Right renal cortex interstitium (tissue), 3 donors: ENCODE measurements around the gene RASSF3. TPM values are rescaled to one million over a fixed set of nuclear protein-coding genes. Genes with fewer than 3 reads are reported as not detected.
"Not testable (repeated sequence)": the region's sequence is repeated elsewhere in the genome, so short reads cannot be mapped to it uniquely, and the experiment has no call there.

Source experiments
- DNase-seq, 3 donors: peaks; one replicate each; pipeline ENCODE4 v3.0.0-alpha.2; 2013; ENCODE audit warnings: low read depth in 3 of 3, low spot score in 2 of 3
- polyA plus RNA-seq, 3 donors: library from polyadenylated mRNA; unstranded; fragments of 120-200 nt; gene quantifications; one replicate each; pipeline ENCODE4 v1.2.1, GENCODE V29; 2013; ENCODE audit not compliant: insufficient read length in 3 of 3

Gene RASSF3
- polyA plus RNA-seq, 3 donors, result 20.4 to 22.7 (median 21.7) TPM

DNA sequence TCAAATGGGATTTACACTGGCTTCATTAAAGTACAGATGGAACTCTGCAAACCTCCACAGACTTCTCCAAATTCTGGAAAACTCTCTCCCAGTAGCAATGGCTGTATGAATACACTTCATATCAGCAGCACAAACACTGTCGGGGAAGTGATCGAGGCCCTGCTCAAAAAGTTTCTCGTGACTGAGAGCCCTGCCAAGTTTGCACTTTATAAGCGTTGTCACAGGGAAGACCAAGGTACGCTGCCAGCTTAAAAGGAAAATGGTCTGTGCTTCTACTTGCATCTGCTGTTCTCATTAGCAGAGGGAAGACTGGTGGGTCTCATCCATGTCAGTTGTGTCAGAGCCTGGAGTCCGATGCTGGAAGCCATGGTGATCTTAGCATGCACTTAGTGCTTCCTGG lies 77.9 kb downstream of the RASSF3 start:
- no peak for DNase-seq

GRCh38 chr12:64688715-64689114 lies 78.4 kb downstream of the RASSF3 start:
- no peak for DNase-seq

DNA sequence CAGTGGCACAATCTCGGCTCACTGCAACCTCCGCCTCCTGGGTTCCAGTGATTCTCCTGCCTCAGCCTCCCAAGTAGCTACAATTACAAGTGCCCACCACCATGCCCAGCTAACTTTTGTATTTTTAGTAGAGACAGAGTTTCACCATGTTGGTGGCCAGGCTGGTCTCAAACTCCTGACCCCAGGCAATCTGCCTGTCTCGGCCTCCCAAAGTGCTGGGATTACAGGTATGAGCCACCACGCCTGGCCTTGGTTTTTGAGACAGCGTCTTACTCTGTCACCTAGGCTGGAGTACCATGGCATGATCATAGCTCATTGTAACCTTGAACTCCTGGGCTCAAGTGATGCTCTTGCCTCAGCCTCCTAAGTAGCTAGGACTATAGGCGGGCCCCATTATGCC lies 79.9 kb downstream of the RASSF3 start:
- DNase-seq, result not testable (repeated sequence)

GRCh38 chr12:64691227-64691794 lies 81.0 kb downstream of the RASSF3 start:
- no peak for DNase-seq

DNA sequence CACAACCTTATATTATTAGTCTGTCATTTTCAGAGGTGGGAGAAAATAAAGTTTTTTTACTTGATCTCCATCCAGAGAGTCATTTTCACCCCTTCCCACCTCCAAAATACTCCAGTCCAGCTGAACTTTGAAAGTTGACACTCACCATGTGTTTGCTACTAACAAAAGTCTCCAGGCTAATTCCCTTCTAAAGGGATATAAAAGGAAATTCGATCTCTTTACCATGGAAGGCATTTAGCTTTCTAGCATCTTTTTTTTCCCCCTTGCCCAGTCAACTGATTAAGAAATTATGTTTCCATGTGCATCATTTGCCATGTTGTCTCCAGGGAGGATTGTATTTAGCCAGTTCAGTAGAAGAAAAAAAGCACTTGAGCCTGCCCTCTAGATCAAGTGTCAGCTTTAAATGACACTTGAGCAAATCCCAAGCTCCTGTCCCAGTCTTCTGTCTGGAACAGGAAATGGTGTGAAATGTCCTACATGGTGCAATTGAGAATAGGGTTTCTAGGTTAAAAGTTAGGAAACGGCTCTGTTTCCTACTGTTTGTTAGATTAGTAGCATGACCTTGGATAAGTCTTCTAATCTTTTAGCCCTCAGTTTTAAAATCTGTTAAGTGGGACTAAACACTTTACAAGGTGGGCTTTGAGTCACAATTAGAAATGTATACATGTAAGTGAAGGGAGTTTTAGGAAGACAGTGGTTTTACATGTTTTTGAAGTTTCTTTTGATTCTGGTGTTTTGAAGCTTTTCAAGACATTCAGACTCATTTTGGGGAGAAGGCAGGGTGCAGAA lies 81.7 kb downstream of the RASSF3 start:
- DNase-seq, result peak in 2 of 3 donors; percentile 52 to 63

DNA sequence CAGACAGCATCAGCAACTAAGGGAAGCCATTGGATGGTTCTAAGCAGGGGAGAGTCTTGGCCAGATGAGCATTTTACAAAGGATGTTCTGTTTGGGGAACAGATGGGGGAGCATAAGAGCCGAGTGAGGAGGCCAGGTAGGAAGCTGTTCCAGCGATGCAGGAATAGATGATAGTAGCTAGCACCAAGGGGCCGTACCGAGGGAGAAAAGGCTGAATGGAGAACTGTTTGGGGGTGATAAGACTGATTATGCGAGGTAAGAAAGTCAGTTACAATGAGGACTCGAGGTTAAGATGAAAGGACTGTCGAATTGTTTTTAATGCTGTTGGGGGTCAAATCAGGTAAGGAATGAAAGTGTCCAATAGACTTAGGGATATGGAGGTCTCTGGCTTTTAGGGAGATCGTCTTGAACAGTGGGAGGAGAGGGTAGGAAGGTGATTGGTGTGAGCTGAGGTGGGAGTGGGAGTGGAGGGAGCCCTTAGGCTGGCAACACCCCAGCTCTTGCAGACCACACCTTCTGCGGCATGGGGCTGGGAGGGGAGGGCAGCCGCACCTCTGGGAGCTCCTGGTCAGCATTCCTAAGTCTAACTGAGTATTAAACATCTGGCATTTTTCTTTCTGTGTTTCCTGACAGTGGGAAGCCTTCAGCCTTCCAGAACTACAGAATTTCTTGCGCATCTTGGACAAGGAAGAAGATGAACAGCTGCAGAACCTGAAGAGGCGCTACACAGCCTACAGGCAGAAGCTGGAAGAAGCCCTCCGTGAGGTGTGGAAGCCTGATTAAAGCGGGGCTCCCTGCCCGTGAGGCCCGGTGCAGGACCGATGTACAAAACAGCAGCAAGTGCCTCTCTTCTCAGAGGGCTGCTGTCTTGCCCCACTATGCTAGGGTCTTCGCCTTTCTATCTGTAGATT lies 84.1 kb downstream of the RASSF3 start:
- no peak for DNase-seq

DNA sequence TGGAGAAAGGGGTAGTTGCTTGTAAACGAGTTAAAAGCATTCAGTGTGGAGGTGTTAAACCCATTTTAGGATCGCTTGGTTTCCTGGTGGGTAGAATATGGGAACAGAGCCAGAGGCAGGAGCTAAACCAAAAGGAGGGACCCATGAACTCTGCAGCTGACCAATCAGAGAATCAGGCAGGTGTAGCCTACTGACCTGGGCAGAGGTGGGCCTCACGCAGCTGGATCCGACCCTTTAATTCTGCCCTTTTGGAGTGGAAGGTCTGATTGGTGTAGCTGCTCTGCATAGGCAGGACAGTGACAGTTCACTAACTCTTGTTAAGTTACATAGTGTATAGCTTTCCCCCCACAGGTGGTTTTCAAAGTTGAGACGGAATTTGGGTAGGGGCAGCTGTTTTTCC lies 85.3 kb downstream of the RASSF3 start:
- DNase-seq, result no peak

GRCh38 chr12:64696080-64696741 lies 85.9 kb downstream of the RASSF3 start:
- no peak for DNase-seq

DNA sequence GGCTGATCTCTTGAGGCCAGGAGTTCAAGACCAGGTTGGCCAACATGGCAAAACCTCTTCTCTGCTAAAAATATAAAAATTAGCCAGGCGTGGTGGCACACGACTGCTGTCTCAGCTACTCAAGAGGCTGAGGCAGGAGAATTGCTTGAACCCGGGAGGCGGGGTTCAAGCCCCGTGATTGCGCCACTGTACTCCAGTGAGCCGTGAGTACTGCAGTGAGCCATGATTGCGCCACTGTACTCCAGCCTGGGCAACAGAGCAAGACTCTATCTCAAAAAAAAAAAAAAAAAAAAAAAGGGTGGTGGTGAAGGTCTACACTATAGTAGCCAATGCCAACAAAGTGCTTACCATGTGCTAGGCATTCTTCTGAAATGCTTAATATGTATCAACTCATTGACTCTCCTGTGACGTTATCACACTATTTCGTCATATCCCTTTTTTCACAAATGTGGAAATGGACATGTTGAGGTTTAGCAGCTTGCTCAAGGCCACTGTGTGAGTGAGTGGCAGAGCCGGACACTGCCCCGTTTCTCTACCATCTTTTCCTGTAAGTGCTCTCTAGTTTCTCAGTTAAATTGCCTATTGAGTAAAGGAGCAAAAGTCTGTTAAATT lies 89.3 kb downstream of the RASSF3 start:
- DNase-seq, result no peak

GRCh38 chr12:64700532-64700931 lies 90.2 kb downstream of the RASSF3 start:
- no peak for DNase-seq

DNA sequence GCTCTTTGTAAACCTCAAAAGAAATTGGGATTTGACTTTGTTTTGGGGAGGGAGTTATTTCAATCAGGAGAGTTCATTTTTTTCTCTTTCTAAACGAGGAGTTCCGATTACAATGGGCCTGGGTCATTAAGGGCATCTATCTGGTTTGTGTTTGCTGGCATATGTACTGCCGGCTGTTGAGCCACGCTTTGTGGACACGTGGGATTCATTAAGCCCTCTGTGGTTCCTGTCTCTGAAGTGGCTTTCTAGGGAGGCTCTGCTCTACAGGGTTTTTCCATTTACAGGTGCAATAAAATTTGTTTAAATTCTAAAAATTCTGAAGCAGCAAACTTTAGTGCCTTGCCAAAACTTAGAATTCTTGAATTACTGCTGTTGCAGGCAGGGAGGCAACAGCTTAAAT lies 91.0 kb downstream of the RASSF3 start:
- no peak for DNase-seq

DNA sequence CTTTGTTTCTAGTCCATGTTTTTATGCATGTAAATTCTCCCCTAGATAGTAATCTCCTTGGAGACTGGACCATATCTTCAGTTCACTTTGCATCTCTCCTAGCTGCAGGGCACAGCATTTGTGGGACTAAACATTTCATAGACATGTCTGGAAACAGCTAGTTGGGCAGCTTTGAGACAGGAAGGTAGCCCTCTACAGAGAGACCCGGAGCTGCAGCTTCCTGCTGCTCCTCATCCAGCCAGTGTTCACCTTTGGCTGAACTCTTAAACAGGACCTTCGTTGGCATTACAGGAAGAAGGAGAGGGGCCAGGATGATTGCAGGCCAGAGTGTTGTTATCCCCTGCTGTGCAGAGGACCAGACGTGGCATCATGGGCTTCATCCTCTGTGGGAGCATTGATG lies 96.0 kb downstream of the RASSF3 start:
- DNase-seq, result no peak

DNA sequence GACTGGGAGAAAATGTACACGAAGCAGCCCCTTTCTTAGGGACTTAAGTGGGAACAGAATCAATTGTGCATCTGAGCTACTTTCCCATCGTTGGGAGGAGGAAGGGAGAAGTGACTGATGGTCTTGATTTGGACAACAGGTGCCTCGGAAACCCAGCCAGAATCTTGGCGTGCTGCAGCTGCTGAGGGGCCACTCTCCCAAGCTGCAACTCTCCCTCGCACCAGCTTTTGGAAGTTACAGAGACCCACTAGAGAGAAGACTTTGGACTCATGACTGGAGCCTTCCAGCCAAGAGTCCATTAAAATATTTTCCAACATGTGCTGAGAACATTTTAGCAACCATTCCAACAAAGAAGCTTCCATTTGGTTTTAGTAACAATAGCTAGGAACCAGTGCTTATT lies 96.6 kb downstream of the RASSF3 start:
- no peak for DNase-seq

DNA sequence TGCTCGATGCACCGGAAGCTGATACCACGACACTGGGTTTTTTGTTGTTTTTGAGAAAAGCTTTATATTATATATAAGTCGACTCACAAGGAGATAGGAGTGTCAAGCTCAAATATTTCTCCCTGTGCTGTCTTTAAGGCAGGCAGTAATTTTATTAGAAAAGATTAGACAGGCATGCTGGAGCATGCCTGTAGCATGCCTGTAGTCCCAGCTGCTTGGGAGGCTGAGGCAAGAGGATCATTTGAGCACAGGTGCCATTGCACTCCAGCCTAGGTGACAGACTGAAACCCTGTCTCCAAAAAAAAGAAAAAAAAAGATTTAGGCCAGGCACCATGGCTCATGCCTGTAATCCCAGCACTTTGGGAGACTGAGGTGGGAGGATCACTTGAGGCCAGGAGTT lies 97.1 kb downstream of the RASSF3 start:
- no peak for DNase-seq

GRCh38 chr12:64707926-64708325 lies 97.6 kb downstream of the RASSF3 start:
- DNase-seq, result no peak

DNA sequence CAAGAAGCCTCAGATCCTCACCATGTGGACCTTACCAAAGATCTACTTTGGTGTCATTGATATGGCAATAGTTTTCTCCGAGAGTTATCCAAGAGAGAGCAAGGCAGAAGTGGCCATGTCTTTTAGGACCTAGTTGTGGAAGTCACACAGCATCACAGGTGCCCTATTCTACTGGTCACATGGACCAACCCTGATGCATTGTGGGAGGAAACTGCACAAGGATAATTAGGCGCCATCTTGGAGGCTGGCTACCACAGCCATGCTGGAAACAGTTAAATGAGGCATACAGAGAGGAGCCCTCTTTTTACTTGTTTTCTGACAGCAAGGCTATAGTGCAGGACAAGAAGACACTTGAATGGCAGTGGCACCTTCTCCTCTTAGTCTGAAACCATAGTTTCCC lies 99.1 kb downstream of the RASSF3 start:
- no peak for DNase-seq

- DNase-seq, result no peak
Observed at GRCh38 chr12:64713376-64713775, 103.1 kb downstream of the RASSF3 start.

- no peak for DNase-seq
Observed at GRCh38 chr12:64714551-64714968, 104.3 kb downstream of the RASSF3 start.

DNA sequence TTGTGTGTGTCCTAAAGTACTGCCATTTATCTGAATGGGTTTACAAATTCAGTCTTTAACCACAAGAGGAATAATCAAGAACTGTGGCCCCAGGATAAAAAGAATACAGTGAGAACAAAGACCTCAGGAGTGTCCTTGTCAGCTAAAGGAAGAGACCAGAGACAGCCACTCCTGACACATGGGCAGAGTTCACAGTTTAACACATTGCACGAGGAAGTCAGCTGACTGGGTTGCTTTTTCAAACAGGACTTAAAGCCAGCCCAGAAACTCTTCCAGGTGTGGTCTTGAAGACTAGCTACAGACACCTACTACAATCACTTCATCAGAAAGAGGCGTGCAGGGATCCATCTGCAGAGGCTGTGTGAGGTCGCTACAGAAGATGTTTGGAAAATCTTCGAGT lies 106.1 kb downstream of the RASSF3 start:
- DNase-seq, result no peak

- no peak for DNase-seq
Observed at GRCh38 chr12:64716839-64717455, 106.7 kb downstream of the RASSF3 start.
